HG03280 (cell line): Measurements from ENCODE around the gene CRNKL1.
"Not testable (repeated sequence)": the region's sequence is repeated elsewhere in the genome, so short reads cannot be mapped to it uniquely, and the experiment has no call there.

Experiments used
- ATAC-seq: cut with Tn5 transposase; IDR thresholded peaks from one replicate; pipeline ENCODE4 v1.9.1; 2021; ENCODE audit warnings: mild to moderate bottlenecking, moderate library complexity; ENCODE audit not compliant: unreplicated experiment

Gene CRNKL1

DNA sequence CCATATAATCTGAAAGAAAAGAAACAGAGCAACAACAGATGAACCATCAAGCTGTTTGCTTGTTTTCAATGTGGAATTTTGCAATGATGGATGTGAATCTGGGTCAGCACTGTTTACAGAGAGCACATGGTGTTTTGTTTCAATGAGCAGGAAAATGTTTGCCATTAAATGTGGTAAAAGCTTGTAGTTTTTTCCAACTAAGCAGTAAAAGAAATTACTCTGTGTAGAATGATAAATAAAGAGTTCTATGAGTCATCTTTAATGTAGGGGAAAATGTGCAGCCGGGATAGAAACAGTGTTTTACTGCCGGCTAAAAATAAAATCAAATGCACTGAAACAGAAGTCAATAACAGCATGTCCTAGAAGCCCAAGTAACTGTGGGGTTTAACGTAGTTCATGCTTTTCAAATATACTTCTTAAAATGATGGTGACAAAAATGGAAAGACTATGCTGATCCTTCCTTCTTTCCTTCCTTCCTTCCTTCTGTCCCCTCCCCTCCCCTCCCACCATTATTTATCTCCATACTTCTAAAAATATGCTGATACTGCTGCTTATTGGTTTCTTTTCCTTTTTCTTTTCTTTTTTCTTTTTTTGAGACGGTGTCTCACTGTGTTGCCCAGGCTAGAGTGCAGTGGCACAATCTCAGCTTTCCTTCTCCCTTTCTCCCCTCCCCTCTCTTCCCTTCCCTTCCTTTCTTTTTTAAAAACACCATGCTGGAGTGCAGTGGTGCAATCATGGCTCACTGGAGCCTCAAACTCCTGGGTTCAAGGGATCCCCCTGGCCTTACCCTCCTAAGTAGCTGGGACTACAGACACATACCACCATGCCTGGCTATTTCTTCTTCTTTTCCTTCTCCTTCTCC, 41.4 kb downstream of the CRNKL1 start:
- no peak for ATAC-seq

DNA sequence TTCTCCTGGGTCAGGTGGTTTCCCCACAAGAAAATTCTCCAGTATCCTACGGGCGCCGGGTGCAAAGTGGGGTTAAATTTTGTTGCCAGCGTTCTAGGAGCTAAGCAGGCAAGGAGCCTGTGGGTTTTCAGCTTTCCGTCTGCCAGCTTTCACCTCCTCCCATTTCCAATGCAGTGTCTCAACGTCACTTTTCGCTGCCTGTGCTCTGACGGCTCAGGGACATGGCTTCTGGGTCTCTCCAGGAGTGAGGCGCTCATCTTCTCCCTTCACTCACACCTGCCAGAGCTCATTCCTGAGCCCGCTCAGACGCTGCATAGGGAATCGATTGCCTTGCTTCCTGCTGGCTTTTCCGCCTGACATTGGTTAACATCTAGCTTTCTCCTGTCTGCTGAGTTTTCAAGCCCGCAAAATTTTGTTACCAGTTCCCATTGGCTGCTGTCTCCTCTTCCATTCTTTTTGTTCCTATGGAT, 42.4 kb downstream of the CRNKL1 start:
- no peak for ATAC-seq

- ATAC-seq, result no peak
Measured at GRCh38 chr20:20005342-20005741, 46.9 kb downstream of the CRNKL1 start.

DNA sequence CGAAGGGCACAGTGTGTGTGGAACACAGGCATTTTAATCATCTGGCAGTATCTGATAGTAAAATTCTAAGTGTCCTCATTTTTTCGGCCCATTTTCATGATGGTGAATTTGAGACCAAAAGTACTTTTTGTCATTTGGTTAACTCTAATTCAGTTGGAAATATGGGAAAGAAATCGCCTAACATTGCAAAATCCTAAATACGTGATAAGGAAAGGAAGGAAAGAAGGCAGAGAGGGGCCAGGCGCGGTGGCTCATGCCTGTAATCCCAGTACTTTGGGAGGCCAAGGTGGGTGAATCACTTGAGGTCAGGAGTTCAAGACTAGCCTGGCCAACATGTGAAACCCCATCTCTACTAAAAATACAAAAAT, 48.3 kb downstream of the CRNKL1 start:
- not testable (repeated sequence) for ATAC-seq

- no peak for ATAC-seq
Measured at GRCh38 chr20:20003031-20003954, 49.0 kb downstream of the CRNKL1 start.

DNA sequence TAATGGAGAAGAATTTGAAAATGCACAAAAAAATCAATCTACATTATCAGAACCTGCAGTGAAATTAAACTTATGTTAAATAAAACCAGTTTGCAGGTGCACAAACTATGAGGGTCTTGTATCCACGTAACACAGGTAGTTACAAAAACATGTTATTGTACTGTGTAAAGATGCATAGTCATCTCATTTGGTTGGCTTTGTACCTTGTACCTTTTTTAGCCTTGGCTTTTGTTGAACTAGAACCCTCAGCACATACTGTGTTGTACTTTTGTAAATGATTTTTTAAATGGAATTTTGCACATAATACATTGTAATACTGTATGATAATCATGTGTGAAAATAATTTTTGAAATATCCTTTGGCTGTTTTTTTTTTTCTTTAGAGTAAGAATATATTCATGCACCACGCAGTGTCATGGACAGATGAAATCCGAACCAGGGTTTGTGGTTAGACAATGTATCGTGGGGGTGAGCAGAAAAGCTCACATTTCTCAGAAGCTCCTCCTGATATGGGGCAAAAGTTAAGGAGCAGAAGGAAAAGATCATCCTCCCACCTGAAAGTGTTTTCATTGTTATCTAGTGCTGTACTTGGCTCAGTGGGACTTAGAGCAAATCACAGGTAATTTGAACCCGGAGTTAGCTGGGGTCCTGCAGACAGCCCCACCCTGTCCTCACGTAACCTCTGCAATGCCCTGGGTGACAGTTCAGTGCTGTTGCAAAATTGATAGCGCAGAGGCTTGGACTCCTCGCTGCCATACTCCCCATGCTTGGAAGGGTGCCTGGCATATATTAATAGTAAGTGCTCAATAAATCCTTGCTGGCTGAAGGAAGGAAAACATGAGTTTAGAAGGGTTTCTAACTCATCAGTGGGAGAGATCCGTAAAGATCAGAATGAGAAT, 49.9 kb downstream of the CRNKL1 start:
- no peak for ATAC-seq

- no peak for ATAC-seq
Measured at GRCh38 chr20:20000211-20000968, 51.9 kb downstream of the CRNKL1 start.

GRCh38 chr20:19998990-19999705, 53.1 kb downstream of the CRNKL1 start:
- ATAC-seq, result no peak

GRCh38 chr20:19996917-19997316, 55.3 kb downstream of the CRNKL1 start:
- ATAC-seq, result no peak

- ATAC-seq, result no peak
Measured at GRCh38 chr20:19996222-19996621, 56.0 kb downstream of the CRNKL1 start.

GRCh38 chr20:19995220-19995863, 56.9 kb downstream of the CRNKL1 start:
- ATAC-seq, result no peak

- ATAC-seq, result no peak
Measured at GRCh38 chr20:19993958-19994669, 58.2 kb downstream of the CRNKL1 start.

DNA sequence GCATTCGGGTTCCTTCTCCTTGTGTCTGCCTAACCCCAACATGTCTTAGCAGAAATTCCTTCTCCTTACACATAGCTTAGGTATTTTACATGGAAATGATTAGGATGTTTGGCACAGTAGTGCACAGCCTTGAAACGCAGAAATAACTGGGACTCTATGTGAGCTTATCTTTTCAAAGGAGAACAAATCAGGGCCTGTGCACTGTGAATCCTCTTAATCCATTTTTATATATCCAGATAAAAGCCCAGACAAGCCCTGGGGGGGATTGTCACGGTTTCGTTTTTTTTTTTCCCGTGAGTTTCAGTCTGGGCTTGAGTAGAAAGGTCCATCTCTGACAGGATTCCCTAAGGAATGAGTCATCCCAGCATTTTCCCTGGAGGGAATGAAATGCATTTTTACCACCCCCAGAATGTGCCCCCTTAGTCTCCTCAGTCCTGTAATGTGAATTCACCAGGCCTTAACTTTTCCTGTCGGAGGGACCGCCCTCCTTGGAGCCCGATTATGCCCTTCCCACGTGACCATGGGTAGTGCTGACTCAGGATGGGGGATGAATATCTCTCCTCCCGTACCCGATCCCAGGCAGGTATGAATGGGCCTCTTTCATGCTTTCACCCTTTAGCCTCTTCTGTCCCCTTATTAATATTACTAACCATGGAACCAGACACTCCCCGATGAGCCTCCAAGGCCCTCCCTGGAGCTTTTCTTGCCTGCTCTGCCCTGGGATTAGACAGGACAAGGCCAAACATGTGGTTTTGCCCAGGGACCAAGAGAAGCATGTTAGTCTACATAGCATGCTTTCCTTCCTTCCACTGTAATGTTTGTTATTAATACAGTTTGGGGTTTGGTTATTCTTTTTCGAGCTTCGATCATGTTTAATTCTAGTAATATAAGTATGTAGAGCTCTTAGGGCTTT, 59.0 kb downstream of the CRNKL1 start:
- no peak for ATAC-seq

- no peak for ATAC-seq
Measured at GRCh38 chr20:19991854-19992253, 60.4 kb downstream of the CRNKL1 start.

DNA sequence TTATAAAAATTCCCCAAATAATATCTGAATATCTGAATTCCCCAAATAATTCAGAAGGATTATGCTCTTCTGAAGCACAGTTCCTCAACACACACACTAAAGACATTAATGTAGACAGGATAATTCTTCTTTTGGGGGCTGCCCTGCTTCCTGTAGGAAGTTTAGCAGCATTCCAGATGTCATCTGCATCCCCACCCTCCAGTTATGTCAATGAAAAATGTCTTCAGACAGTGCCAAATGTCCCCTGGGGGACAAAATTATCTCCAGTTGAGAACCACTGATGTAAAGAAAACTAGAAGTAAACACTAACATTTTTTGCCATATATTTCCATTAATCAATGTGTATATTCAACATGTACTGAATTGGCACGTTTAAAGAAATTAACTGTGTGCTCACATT, 61.0 kb downstream of the CRNKL1 start:
- no peak for ATAC-seq

GRCh38 chr20:19990850-19991249, 61.4 kb downstream of the CRNKL1 start:
- ATAC-seq, result no peak

GRCh38 chr20:19987046-19987445, 65.2 kb downstream of the CRNKL1 start:
- ATAC-seq, result no peak
